HEK293 (cell line): Measurements from ENCODE around the gene PLCG2.

Experiments
- TRIM28 ChIP-seq: IDR thresholded peaks from 2 replicates; pipeline ENCODE4 v1.6.1; 2011; ENCODE audit warnings: low read length, control low read depth, borderline replicate concordance
- ZNF501 ChIP-seq: fragments of 450-650 bp; formaldehyde crosslinking; IDR thresholded peaks from 2 replicates; pipeline ENCODE4 v1.5.1; 2016; ENCODE audit warnings: missing biosample characterization, missing genetic modification characterization
- ZNF510 ChIP-seq: fragments of 450-650 bp; formaldehyde crosslinking; IDR thresholded peaks from 2 replicates; pipeline ENCODE4 v1.5.1; 2018; ENCODE audit warnings: mild to moderate bottlenecking, missing genetic modification characterization, missing biosample characterization; ENCODE audit not compliant: insufficient replicate concordance
- TF ChIP-seq, protein P1 (sequence below): fragments of 450-650 bp; formaldehyde crosslinking; IDR thresholded peaks from 2 replicates; pipeline ENCODE4 v1.5.1; 2016; ENCODE audit warnings: missing biosample characterization, missing genetic modification characterization
- TF ChIP-seq, protein P2 (sequence below): fragments of 450-650 bp; formaldehyde crosslinking; IDR thresholded peaks from 2 replicates; pipeline ENCODE4 v1.5.1; 2016; ENCODE audit warnings: missing biosample characterization, missing genetic modification characterization

DNA sequence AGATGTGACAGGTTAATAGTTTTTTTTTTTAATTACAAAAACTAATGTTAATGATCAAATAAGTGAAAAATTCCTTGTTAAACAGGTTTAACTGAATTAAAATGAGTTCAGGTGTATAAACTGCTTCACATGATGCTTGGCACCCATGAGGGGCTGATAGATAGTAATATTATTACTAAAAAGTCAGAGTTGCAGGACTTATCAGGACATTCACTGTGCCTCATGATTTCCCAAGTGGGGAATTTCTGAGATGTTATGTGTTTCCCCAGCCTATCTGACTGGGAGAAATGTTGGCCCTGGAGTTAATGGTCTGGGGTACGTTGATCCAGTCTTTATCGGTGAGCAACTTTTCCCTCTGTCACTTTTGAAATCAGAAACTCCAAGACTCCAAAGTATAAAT is 102.1 kb downstream of the PLCG2 start:
- TF ChIP-seq, protein P1, sequence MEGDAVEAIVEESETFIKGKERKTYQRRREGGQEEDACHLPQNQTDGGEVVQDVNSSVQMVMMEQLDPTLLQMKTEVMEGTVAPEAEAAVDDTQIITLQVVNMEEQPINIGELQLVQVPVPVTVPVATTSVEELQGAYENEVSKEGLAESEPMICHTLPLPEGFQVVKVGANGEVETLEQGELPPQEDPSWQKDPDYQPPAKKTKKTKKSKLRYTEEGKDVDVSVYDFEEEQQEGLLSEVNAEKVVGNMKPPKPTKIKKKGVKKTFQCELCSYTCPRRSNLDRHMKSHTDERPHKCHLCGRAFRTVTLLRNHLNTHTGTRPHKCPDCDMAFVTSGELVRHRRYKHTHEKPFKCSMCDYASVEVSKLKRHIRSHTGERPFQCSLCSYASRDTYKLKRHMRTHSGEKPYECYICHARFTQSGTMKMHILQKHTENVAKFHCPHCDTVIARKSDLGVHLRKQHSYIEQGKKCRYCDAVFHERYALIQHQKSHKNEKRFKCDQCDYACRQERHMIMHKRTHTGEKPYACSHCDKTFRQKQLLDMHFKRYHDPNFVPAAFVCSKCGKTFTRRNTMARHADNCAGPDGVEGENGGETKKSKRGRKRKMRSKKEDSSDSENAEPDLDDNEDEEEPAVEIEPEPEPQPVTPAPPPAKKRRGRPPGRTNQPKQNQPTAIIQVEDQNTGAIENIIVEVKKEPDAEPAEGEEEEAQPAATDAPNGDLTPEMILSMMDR (tag by site-specific recombination) = no peak
- TF ChIP-seq ZNF510 (tag by site-specific recombination) = no peak
- TF ChIP-seq ZNF501 (tag by site-specific recombination) = no peak
- TF ChIP-seq, protein P2, sequence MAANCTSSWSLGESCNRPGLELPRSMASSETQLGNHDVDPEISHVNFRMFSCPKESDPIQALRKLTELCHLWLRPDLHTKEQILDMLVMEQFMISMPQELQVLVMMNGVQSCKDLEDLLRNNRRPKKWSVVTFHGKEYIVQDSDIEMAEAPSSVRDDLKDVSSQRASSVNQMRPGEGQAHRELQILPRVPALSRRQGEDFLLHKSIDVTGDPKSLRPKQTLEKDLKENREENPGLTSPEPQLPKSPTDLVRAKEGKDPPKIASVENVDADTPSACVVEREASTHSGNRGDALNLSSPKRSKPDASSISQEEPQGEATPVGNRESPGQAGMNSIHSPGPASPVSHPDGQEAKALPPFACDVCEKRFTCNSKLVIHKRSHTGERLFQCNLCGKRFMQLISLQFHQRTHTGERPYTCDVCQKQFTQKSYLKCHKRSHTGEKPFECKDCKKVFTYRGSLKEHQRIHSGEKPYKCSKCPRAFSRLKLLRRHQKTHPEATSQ (tag by site-specific recombination) = no peak
- no peak for TF ChIP-seq TRIM28
